Measurements from ENCODE around the gene TRIM44.

GRCh38 chr11:35717043-35717442 lies 54.5 kb downstream of the TRIM44 start:
- TF ChIP-seq CTCF (IDR thresholded peaks at IDR 0.05): no peak
- TF ChIP-seq POLR2A (IDR thresholded peaks at IDR 0.05): no peak
- no peak for TF ChIP-seq POLR2AphosphoS5 (IDR thresholded peaks at IDR 0.05)

Data from breast epithelium (tissue), 3 donors.